HepG2 (cell line): ENCODE data around the gene SDC3. TPM values are rescaled to one million over a fixed set of nuclear protein-coding genes. Genes with fewer than 3 reads are reported as not detected.

ENCODE experiments used
- BCL6 ChIP-seq: IDR thresholded peaks from 2 replicates; pipeline ENCODE4 v1.6.1; 2016; ENCODE audit warnings: missing genetic modification reagents, missing compliant biosample characterization
- ETS1 ChIP-seq: sonication (generic); formaldehyde crosslinking; IDR thresholded peaks from 2 replicates; pipeline ENCODE4 v1.4.0; 2020; ENCODE audit warnings: missing genetic modification reagents
- FOSL2 ChIP-seq: sonication (generic); formaldehyde crosslinking; IDR thresholded peaks from 2 replicates; pipeline ENCODE4 v1.4.0; 2020; ENCODE audit warnings: missing genetic modification reagents
- FOXO4 ChIP-seq: sonication (generic); formaldehyde crosslinking; conservative IDR thresholded peaks from 2 replicates; pipeline ENCODE4 v1.8.1; 2023; ENCODE audit warnings: missing genetic modification reagents
- GPN1 ChIP-seq: sonication (generic); formaldehyde crosslinking; IDR thresholded peaks from 2 replicates; pipeline ENCODE4 v1.5.1; 2020; ENCODE audit warnings: missing genetic modification reagents, borderline replicate concordance
- HDAC1 ChIP-seq: sonication (generic); formaldehyde crosslinking; IDR thresholded peaks from 2 replicates; pipeline ENCODE4 v1.5.1; 2020; ENCODE audit warnings: mild to moderate bottlenecking, missing genetic modification reagents
- KDM5B ChIP-seq: sonication (generic); formaldehyde crosslinking; IDR thresholded peaks from 2 replicates; pipeline ENCODE4 v1.4.0; 2020; ENCODE audit warnings: missing genetic modification reagents, mild to moderate bottlenecking, borderline replicate concordance
- LRRFIP1 ChIP-seq: sonication (generic); formaldehyde crosslinking; conservative IDR thresholded peaks from 2 replicates; pipeline ENCODE4 v1.4.0; 2020; ENCODE audit warnings: missing genetic modification reagents
- NFYC ChIP-seq: IDR thresholded peaks from 2 replicates; pipeline ENCODE4 v1.6.1; 2016; ENCODE audit warnings: missing genetic modification reagents, missing compliant biosample characterization
- NR2C2 ChIP-seq: sonication (generic); formaldehyde crosslinking; IDR thresholded peaks from 2 replicates; pipeline ENCODE4 v1.4.0; 2020; ENCODE audit warnings: missing genetic modification reagents, mild to moderate bottlenecking, moderate library complexity, borderline replicate concordance
- NRL ChIP-seq: sonication (generic); formaldehyde crosslinking; IDR thresholded peaks from 2 replicates; pipeline ENCODE4 v1.5.0; 2020; ENCODE audit warnings: missing genetic modification reagents, mild to moderate bottlenecking, moderate library complexity, borderline replicate concordance
- PPARG ChIP-seq: conservative IDR thresholded peaks from 2 replicates; pipeline ENCODE4 v1.6.1; 2016; ENCODE audit warnings: missing biosample characterization, missing genetic modification reagents
- RBAK ChIP-seq: sonication (generic); formaldehyde crosslinking; IDR thresholded peaks from 2 replicates; pipeline ENCODE4 v1.5.1; 2020; ENCODE audit warnings: mild to moderate bottlenecking, missing genetic modification reagents
- RFXAP ChIP-seq: sonication (generic); formaldehyde crosslinking; IDR thresholded peaks from 2 replicates; pipeline ENCODE4 v1.4.0; 2020; ENCODE audit warnings: missing genetic modification reagents, borderline replicate concordance
- SALL1 ChIP-seq: sonication (generic); formaldehyde crosslinking; IDR thresholded peaks from 2 replicates; pipeline ENCODE4 v1.8.0; 2022; ENCODE audit warnings: mild to moderate bottlenecking, missing genetic modification reagents
- TEAD2 ChIP-seq: sonication (generic); formaldehyde crosslinking; IDR thresholded peaks from 2 replicates; pipeline ENCODE4 v1.9.0; 2021; ENCODE audit warnings: missing genetic modification reagents
- ZNF260 ChIP-seq: sonication (generic); formaldehyde crosslinking; IDR thresholded peaks from 2 replicates; pipeline ENCODE4 v1.4.0; 2020; ENCODE audit warnings: missing genetic modification reagents, low read depth, mild to moderate bottlenecking, borderline replicate concordance
- ZNF263 ChIP-seq: sonication (generic); formaldehyde crosslinking; IDR thresholded peaks from 2 replicates; pipeline ENCODE4 v1.4.0; 2020; ENCODE audit warnings: missing genetic modification reagents
- ZNF296 ChIP-seq: sonication (generic); formaldehyde crosslinking; conservative IDR thresholded peaks from 2 replicates; pipeline ENCODE4 v1.5.0; 2020; ENCODE audit warnings: mild to moderate bottlenecking, missing genetic modification reagents
- ZNF343 ChIP-seq: sonication (generic); formaldehyde crosslinking; IDR thresholded peaks from 2 replicates; pipeline ENCODE4 v1.4.0; 2020; ENCODE audit warnings: mild to moderate bottlenecking, missing genetic modification reagents
- ZNF562 ChIP-seq: sonication (generic); formaldehyde crosslinking; IDR thresholded peaks from 2 replicates; pipeline ENCODE4 v1.8.0; 2022; ENCODE audit warnings: missing genetic modification reagents, borderline replicate concordance
- ZNF569 ChIP-seq: sonication (generic); formaldehyde crosslinking; IDR thresholded peaks from 2 replicates; pipeline ENCODE4 v1.5.0; 2020; ENCODE audit warnings: mild to moderate bottlenecking, missing genetic modification reagents, moderate library complexity, borderline replicate concordance
- ZNF607 ChIP-seq: sonication (generic); formaldehyde crosslinking; IDR thresholded peaks from 2 replicates; pipeline ENCODE4 v1.5.1; 2020; ENCODE audit warnings: missing genetic modification reagents, mild to moderate bottlenecking, borderline replicate concordance
- ZNF615 ChIP-seq: sonication (generic); formaldehyde crosslinking; IDR thresholded peaks from 2 replicates; pipeline ENCODE4 v1.5.0; 2020; ENCODE audit warnings: mild to moderate bottlenecking, missing genetic modification reagents, borderline replicate concordance
- ZNF788 ChIP-seq: sonication (generic); formaldehyde crosslinking; IDR thresholded peaks from 2 replicates; pipeline ENCODE4 v1.5.0; 2020; ENCODE audit warnings: mild to moderate bottlenecking, missing genetic modification reagents, borderline replicate concordance
- ZNF816 ChIP-seq: sonication (generic); formaldehyde crosslinking; IDR thresholded peaks from 2 replicates; pipeline ENCODE4 v1.8.0; 2022; ENCODE audit warnings: missing genetic modification reagents, mild to moderate bottlenecking, borderline replicate concordance
- ZNF850 ChIP-seq: sonication (generic); formaldehyde crosslinking; conservative IDR thresholded peaks from 2 replicates; pipeline ENCODE4 v1.9.0; 2021; ENCODE audit warnings: mild to moderate bottlenecking, missing genetic modification reagents
- polyA plus RNA-seq, 8 experiments: library from polyadenylated mRNA; depleted of rRNA in 3 of 8; stranded (reverse) in 7 of 8; unstranded in 1 of 8; fragments of >200 nt; fragmentation: Illumina TruSeq in 4 of 8; extraction: Trizol in 4 of 8; gene quantifications; 2 replicates each; pipeline versions ENCODE4 v1.2.1 to v1.2.3, GENCODE V29; 2011 to 2016; ENCODE audit warnings: low read depth in 4 of 8, missing spikeins in 1 of 8, mixed read lengths in 1 of 8; ENCODE audit not compliant: insufficient read depth in 1 of 8
- total RNA-seq, 5 experiments: library from RNA; depleted of rRNA; stranded (reverse); fragments of >200 nt; fragmentation: Illumina TruSeq; extraction: Trizol; gene quantifications; 2 replicates each; pipeline ENCODE4 v1.2.3, GENCODE V29; 2016; ENCODE audit warnings: low read depth in 1 of 5

The SDC3 gene
- total and polyA plus RNA-seq, 2 of the 13 experiments (the other 11 are each of a cell fraction or from before 2014, with no cell fraction given): 0.49 to 0.84 TPM

- TF ChIP-seq ZNF607 (no peak), ZNF615 (CRISPR knock-in tag) (no peak), PPARG (CRISPR knock-in tag) (no peak), RFXAP (CRISPR knock-in tag) (peak; percentile 99), ZNF569 (CRISPR knock-in tag) (no peak), LRRFIP1 (no peak), ZNF296 (CRISPR knock-in tag) (no peak), ZNF850 (CRISPR knock-in tag) (no peak), FOXO4 (CRISPR knock-in tag) (no peak), HDAC1 (CRISPR knock-in tag) (peak; percentile 27; the same call in 1 of the 2 replicates), TEAD2 (CRISPR knock-in tag) (no peak), NFYC (CRISPR knock-in tag) (peak; percentile 87), RBAK (no peak), NRL (CRISPR knock-in tag) (peak; percentile 38; the same call in 1 of the 2 replicates), SALL1 (0 out of 2 replicates have a peak, but pooled peaks have one; percentile 22), GPN1 (CRISPR knock-in tag) (no peak), FOSL2 (peak; percentile 62), ZNF263 (CRISPR knock-in tag) (peak; percentile 50; the same call in 1 of the 2 replicates), KDM5B (CRISPR knock-in tag) (0 out of 2 replicates have a peak, but pooled peaks have one; percentile 26), ETS1 (CRISPR knock-in tag) (no peak), ZNF816 (no peak), ZNF788 (CRISPR knock-in tag) (no peak), ZNF562 (CRISPR knock-in tag) (no peak), NR2C2 (CRISPR knock-in tag) (no peak), BCL6 (CRISPR knock-in tag) (no peak), ZNF260 (CRISPR knock-in tag) (no peak), ZNF343 (no peak)
Measured at GRCh38 chr1:30823969-30824735, 84.4 kb downstream of the SDC3 start (continued).
